Suprapubic skin (tissue), 3 donors: ENCODE data around the gene PHLDB2.

Source experiments
- CTCF ChIP-seq, 2 donors: fragments of 200-600 bp in 1 of 2; fragments of 450-650 bp in 1 of 2; sonication (generic) in 1 of 2; IDR thresholded peaks; one replicate each; pipeline ENCODE4 v1.5.1; 2016 to 2019; ENCODE audit warnings: antibody characterized with exemption in 2 of 2, mild to moderate bottlenecking in 1 of 2, moderate library complexity in 1 of 2
- POLR2A ChIP-seq, 2 donors: fragments of 450-650 bp; IDR thresholded peaks; one replicate each; pipeline ENCODE4 v1.6.1; 2017; ENCODE audit warnings: antibody characterized with exemption in 2 of 2, mild to moderate bottlenecking in 2 of 2, moderate library complexity in 2 of 2

- TF ChIP-seq CTCF (IDR thresholded peaks at IDR 0.05) (no peak), POLR2A (IDR thresholded peaks at IDR 0.05) (no peak)
Measured at GRCh38 chr3:111913163-111913763, 54.2 kb downstream of the PHLDB2 start.
